Hepatocyte (in vitro differentiated cells): Measurements from ENCODE around the gene DSC2.

Experiments
- EZH2 ChIP-seq: fragments of 200-600 bp; sonication (generic); IDR thresholded peaks from 2 replicates; pipeline ENCODE4 v1.6.1; 2016; ENCODE audit warnings: antibody characterized with exemption, mild to moderate bottlenecking, borderline replicate concordance
- TF ChIP-seq, protein P1 (sequence below): fragments of 200-600 bp; sonication (generic); IDR thresholded peaks from 2 replicates; pipeline ENCODE4 v1.5.1; 2016; ENCODE audit warnings: antibody characterized with exemption, mild to moderate bottlenecking; ENCODE audit not compliant: poor library complexity

DNA sequence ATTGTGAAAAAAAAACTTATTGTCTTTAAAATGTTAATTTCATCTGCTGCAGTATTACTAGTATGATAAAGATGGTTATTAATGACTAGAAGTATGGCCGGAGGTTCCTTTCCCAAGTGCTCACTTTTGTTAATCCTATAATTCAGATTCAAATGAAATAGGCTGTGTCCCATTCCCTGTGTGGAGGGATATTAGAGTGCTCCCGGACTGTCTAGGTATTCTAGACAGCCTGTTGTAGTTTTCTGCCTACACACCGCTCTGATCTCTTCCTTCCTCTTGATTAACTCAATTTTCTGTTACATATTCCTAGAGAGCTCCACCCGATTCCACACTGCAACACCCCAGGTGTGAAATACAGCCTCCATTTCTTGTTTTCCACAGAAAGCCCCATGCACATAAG lies 44.3 kb downstream of the DSC2 start:
- TF ChIP-seq, protein P1, sequence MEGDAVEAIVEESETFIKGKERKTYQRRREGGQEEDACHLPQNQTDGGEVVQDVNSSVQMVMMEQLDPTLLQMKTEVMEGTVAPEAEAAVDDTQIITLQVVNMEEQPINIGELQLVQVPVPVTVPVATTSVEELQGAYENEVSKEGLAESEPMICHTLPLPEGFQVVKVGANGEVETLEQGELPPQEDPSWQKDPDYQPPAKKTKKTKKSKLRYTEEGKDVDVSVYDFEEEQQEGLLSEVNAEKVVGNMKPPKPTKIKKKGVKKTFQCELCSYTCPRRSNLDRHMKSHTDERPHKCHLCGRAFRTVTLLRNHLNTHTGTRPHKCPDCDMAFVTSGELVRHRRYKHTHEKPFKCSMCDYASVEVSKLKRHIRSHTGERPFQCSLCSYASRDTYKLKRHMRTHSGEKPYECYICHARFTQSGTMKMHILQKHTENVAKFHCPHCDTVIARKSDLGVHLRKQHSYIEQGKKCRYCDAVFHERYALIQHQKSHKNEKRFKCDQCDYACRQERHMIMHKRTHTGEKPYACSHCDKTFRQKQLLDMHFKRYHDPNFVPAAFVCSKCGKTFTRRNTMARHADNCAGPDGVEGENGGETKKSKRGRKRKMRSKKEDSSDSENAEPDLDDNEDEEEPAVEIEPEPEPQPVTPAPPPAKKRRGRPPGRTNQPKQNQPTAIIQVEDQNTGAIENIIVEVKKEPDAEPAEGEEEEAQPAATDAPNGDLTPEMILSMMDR: no peak
- no peak for TF ChIP-seq EZH2
